Ramos (cell line): ENCODE measurements around the gene PRKCSH.
"Not testable (repeated sequence)": the region's sequence is repeated elsewhere in the genome, so short reads cannot be mapped to it uniquely, and the experiment has no call there.

Experiments used
- in situ Hi-C: fragments of 300-500 bp; cut with MboI; formaldehyde crosslinking; loops from one replicate; pipeline ENCODE4 v1.14.3; 2022; ENCODE audit warnings: low sequenced_read_pairs; ENCODE audit not compliant: unreplicated experiment

The PRKCSH gene

GRCh38 chr19:11464333-11465265, 29.2 kb downstream of the PRKCSH start:
- in situ Hi-C loops, result no loop called here

- in situ Hi-C loops, result no loop called here
These were observed 30.2 kb downstream of the PRKCSH start for GRCh38 chr19:11465600-11465999.

GRCh38 chr19:11468266-11468845, 32.9 kb downstream of the PRKCSH start:
- in situ Hi-C loops, result not testable (repeated sequence)

DNA sequence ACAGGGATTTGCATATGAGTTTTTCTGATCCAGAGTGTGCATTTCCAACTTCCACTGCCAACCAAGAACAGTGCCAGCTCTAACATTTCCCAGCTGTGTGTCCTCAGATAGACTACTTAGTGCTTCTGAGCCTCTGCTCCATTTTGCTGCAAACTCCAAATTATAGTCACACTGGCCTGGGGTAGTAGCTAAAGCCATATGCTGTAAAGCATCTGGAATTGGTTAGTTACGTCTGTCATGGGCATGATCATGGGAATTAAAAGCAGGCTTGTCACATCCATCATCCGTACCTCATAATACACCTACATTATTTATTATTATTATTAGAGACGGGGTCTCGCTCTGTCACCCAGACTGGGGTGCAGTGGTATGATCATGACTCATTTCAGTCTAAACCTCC, 38.3 kb downstream of the PRKCSH start:
- in situ Hi-C loops, result no loop called here

DNA sequence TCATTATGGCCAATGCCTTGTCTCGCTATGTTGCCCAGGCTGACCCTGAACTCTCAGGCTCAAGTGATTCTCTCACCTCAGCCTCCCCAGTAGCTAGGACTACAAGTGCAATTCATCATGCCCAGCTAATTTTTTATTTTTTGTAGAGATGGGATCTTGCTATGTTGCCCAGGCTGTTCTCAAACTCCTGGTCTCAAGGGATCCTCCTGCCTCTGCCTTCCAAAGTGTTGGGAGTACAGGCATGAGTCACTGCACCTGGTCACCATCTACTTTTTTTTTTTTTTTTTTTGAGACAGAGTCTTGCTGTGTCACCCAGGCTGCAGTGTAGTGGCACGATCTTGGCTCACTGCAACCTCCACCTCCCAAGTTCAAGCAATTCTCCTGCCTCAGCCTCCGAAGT, 39.9 kb downstream of the PRKCSH start:
- in situ Hi-C loops, result not testable (repeated sequence)

- in situ Hi-C loops, result no loop called here
These were observed 40.4 kb downstream of the PRKCSH start for GRCh38 chr19:11475861-11476260.

DNA sequence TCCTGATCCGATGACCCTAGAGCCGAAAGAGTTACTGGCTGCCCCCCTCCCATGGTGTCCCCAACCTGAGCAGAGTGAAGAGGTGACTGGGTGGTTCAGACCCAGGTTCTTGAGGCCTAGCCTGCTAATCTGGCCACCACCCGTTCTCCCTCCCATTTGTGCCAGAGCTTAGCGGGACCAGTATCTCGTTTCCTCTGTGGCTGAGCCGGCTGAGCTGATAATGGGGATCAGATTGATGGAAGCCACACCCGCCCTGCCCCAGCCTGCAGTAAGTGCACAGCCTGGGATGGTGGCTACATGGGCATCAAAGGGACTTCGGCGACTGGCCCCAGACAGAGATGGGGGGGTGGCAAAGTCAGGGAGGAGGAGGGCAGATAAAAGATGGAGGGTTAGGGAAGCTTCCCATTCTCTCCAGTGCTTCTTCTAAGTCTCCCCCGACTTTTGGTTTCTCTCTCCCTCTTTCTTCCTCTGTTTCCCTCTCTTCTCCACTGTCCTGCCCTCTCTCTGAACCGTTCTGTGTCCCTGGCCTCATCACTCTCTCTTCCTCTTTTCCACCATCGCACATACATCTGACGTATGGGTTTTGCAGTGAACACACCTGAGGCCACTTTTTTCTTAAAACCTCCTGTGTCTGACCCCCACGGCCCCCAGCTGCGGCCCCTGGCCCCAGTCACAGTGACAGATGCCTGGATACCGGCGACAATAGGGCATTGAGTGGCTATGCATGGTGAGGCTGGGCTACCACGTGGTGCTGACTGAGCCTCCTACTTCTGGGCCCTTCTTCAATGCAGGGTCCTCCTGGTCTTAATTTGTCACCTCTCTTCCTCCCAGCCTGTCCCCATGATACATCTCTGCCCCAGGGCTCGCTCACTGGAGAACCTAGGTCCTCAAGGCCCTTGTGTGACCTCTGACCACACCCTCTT, 43.0 kb downstream of the PRKCSH start:
- in situ Hi-C loops, result no loop called here

DNA sequence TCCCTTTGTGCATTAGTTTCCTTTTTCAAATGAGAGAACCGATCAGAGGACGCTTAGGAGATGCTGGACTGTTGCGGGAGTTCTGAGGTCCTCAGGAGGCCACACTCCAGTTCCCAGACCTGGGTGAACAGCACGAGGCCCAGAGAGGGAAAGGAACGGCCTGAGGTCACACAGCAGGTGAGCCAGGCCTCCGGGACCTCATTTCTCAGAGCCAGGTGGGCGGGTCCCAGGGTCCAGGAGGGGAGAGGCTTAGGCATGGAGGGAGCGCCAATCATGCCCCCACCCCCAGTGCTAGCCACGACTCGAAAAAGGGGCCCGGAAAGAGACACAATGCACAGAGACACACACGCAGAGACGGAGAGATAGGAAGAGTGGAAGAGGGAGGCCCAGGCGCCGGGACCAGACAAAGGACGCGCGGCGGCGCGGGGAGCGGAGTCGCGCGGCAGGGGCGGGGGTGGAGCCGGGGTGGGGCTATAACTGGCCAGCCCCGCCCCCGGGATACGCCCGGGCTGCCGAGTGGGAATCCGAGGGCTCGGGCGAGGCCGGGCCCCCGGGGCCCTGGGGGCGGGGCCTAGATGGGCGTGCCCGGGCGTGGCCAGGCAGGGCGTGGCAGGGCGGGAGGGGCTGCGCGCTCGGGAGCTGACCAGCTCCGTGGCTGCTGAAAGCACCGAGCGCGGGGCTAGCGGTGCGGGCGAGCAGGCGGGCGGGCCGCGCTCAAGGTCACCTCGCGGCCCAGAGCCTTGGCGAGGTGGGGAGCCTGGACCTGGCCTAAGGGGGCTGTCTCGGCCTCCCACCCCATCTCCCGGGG, 43.9 kb downstream of the PRKCSH start:
- in situ Hi-C loops, result no loop called here

GRCh38 chr19:11479898-11480714, 44.7 kb downstream of the PRKCSH start:
- in situ Hi-C loops, result no loop called here

- in situ Hi-C loops, result no loop called here
These were observed 45.5 kb downstream of the PRKCSH start, which contains the start of gene ELAVL3 for GRCh38 chr19:11480715-11481533. Gene ELAVL3 (minus strand): TSS chr19:11481046. CDS start chr19:11480608, 438 bp downstream.

DNA sequence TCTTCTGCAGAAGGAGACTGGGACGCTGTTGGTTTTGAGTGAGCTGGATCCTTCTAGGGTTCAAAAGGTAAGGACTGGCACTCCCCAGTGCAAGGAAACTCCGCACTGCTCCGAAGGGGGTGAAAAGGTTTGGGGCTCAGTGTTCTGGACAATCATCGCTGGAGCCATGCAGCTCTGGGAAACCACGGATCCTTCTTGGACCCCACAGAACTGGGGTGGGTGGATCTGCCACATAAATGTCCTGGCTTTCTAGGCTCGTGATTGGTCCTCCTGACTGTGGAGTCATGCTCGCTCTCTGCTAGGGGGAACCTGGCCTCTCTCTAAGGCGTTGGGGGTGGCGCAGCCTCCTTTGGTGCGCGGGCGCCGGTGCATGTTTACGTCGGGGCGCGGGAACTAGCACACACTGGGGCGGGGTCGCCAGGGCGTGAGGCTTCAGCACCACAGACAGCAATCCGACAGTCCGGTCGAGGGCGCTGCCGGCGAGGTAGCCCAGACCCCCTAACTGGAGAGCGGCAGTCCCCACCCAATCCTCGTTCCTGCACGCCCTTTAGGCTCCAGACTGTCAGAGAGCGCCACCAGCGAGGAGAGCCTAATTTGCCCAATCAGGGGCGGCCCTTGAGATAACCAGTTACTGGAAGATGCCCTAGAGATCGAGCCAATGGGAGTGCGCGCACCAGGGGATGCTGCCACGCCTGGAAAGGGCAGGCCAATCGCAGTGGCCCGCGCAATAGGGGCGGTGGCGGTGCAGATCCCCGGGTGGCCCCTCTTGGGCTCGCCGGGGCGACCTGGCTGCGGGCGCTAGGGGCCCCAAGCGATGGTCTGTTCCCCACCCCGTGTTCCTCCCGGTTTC, 46.3 kb downstream of the PRKCSH start:
- in situ Hi-C loops, result no loop called here

DNA sequence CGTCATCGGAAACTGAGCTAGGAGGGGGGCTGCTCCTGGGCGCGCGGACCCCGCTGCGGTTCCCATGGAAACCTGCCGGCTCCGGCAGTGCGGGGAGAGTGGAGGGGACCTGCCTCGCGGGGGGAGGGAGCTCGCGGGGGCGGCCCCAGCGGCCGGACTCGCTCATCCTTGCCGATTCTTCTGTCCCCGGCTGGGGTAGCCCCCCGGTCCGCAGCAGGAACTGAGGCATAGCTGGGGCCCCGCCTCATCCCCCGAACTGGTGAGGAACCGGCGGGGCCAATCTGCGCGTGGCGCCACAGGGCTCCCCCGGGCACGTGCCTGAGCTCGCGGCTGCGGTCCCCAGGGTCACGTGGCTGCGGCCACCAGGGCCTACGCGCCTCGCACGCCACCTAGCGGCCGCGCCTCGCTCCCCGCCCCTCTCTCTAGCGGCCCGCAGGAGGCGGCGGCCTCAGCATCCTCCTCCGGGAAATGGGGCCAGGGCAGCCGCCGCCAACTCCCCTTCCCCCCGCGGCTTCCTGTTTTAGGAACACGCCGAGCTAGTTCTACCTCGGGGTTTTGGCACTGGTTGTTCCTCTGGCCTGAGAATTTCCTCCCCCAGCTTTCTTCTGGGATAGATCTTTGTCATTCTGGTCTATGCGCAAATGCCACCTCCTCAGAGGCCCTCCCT, 47.1 kb downstream of the PRKCSH start:
- in situ Hi-C loops, result no loop called here

- in situ Hi-C loops, result no loop called here
These were observed 48.1 kb downstream of the PRKCSH start for GRCh38 chr19:11483366-11484111.

DNA sequence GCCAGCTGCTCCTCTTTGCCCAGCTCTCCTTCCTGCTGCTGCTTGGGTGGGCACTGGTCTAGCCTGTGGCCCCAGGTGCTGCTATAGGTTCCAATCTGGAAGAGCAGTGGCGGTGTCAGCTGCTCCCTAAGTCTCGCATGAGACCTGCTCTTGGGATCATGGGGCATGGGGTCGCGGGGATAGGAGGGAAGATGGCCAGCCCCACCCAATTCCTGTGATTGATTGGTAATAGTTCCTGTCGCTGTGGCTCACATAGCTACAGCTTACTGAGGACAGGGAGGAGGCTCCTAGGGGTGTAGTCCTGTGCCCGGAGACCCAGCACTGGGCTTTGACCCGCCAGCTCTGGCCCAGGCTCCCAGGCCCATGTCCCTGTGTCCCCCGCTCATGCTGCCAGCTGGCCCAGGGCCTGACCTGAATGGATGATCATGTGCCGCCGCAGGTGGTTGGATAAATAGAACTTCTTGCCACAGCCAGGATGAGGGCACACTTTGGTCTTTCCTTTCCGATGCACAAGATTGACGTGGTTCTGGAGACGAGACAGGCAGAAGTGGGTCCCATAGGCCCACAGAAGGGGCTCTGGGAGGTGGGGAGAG, 49.9 kb downstream of the PRKCSH start:
- in situ Hi-C loops, result no loop called here

DNA sequence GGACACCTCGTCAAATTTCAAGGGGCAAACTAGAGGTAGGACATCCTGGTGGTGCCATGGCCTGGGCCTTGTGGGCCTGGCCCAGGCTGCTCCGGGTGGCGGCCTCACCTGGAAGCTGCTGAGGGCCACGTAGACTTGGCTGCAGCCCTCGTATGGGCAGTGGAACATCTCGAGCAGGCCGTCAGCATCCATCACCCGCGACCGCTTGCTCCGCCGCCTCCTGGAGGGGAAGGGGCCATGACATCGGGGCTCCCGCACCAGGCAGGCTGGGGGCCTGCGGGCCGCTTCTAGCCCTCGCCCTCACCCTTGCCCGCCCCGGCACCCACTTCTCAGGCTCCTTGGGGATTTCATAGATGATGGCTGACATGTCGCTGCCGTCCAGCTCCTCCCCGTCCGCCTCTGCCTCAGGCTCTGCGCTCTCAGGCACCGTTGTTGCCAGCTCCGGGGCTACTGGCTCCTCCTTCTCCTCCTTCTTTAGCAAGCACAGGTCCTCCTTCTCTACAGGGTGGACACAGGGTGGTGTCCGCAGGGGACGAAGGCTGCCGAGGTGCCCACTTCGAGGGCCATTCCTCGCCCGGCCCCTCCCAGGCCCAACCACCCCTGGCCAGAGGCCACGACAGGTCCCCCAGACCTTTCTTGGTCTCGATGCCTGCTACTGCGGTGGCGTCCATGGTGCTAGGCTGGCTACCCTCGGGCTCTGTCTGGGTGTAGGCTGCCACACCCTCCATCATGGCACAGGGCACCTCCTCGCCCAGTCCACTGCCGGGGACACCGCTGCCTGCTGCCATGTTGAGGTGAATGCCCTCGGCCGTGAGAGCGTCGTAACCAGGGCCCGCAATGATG, 51.4 kb downstream of the PRKCSH start:
- in situ Hi-C loops, result no loop called here
